Measurements from ENCODE around the gene PMP22. TPM values are rescaled to one million over a fixed set of nuclear protein-coding genes. Genes with fewer than 3 reads are reported as not detected.
"Not testable (repeated sequence)": the region's sequence is repeated elsewhere in the genome, so short reads cannot be mapped to it uniquely, and the experiment has no call there.

PMP22 gene
- total RNA-seq, 2 experiments from 2014 or later = 0.20 TPM; not detected in 1

GRCh38 chr17:15213381-15214087, 51.6 kb downstream of the PMP22 start:
- no peak for TF ChIP-seq CTCF (IDR thresholded peaks at IDR 0.05)
- ChIA-PET CTCF (interaction anchor here (1.2 kb wide), 1 partner anchor 287 kb away, joined by 3 read pairs; no protein-coding TSS in a partner anchor), POLR2A (no interaction called here)
- DNase-seq = peak; percentile 7
- no peaks in the 10 kb centered on the region for H3K4me1 Mint-ChIP-seq (ENCODE audit: low read depth)
- peaks cover 6% of the 10 kb centered on the region for H3K27me3 Mint-ChIP-seq
- H3K4me3 Mint-ChIP-seq = no peak overlapping the region
- H3K9me3 Mint-ChIP-seq = no peaks in the 10 kb centered on the region
- no peaks in the 10 kb centered on the region for H3K36me3 Mint-ChIP-seq (ENCODE audit: low read depth)
- ATAC-seq = no peak
- H3K27ac Mint-ChIP-seq = no peak overlapping the region
- intact Hi-C loops (cut with micrococcal nuclease) = no loop called here

- no peak for TF ChIP-seq CTCF (IDR thresholded peaks at IDR 0.05)
- Mint-ChIP-seq H3K4me1 (ENCODE audit: low read depth) (no peaks in the 10 kb centered on the region), H3K36me3 (ENCODE audit: low read depth) (no peaks in the 10 kb centered on the region), H3K27ac (no peak overlapping the region), H3K9me3 (no peaks in the 10 kb centered on the region), H3K4me3 (no peak overlapping the region), H3K27me3 (peaks cover 17% of the 10 kb centered on the region)
- DNase-seq (no peak), ATAC-seq (no peak)
- ChIA-PET POLR2A (no interaction called here), CTCF (interaction anchor here (0.7 kb wide), 1 partner anchor 47 kb away, joined by 3 read pairs; no protein-coding TSS in a partner anchor)
- intact Hi-C loops (cut with micrococcal nuclease) = no loop called here
Measured at GRCh38 chr17:15210247-15210646, 54.9 kb downstream of the PMP22 start.

- H3K27me3 Mint-ChIP-seq = peaks cover 12% of the 10 kb centered on the region
- H3K27ac Mint-ChIP-seq; H3K9me3 Mint-ChIP-seq; H3K4me1 Mint-ChIP-seq (ENCODE audit: low read depth); CTCF ChIA-PET; POLR2A ChIA-PET; intact Hi-C loops (cut with micrococcal nuclease); DNase-seq; ATAC-seq; H3K36me3 Mint-ChIP-seq (ENCODE audit: low read depth); H3K4me3 Mint-ChIP-seq: not testable (repeated sequence)
Measured at GRCh38 chr17:15203062-15203461, 62.1 kb downstream of the PMP22 start.

- H3K27me3 Mint-ChIP-seq; H3K27ac Mint-ChIP-seq; DNase-seq; H3K9me3 Mint-ChIP-seq; CTCF ChIA-PET; ATAC-seq; H3K4me3 Mint-ChIP-seq; H3K4me1 Mint-ChIP-seq (ENCODE audit: low read depth); H3K36me3 Mint-ChIP-seq (ENCODE audit: low read depth); POLR2A ChIA-PET; intact Hi-C loops (cut with micrococcal nuclease): not testable (repeated sequence)
Measured at GRCh38 chr17:15200574-15200973, 64.6 kb downstream of the PMP22 start.

- no peak overlapping the region for H3K4me3 Mint-ChIP-seq
- DNase-seq (no peak), ATAC-seq (no peak)
- POLR2A ChIA-PET = no interaction called here
- peaks cover 8% of the 10 kb centered on the region for H3K27me3 Mint-ChIP-seq
- no peaks in the 10 kb centered on the region for H3K36me3 Mint-ChIP-seq (ENCODE audit: low read depth)
- peaks cover 8% of the 10 kb centered on the region for H3K9me3 Mint-ChIP-seq
- CTCF ChIA-PET = no interaction called here
- H3K27ac Mint-ChIP-seq = no peak overlapping the region
- intact Hi-C loops (cut with micrococcal nuclease) = no loop called here
- no peaks in the 10 kb centered on the region for H3K4me1 Mint-ChIP-seq (ENCODE audit: low read depth)
- no peak for TF ChIP-seq CTCF (IDR thresholded peaks at IDR 0.05)
Measured at GRCh38 chr17:15197229-15197628, 67.9 kb downstream of the PMP22 start.

- TF ChIP-seq CTCF (IDR thresholded peaks at IDR 0.05) = no peak
- intact Hi-C loops (cut with micrococcal nuclease) = no loop called here
- Mint-ChIP-seq H3K27me3 (peaks cover 12% of the 10 kb centered on the region), H3K4me1 (ENCODE audit: low read depth) (no peaks in the 10 kb centered on the region), H3K27ac (no peak overlapping the region), H3K36me3 (ENCODE audit: low read depth) (no peaks in the 10 kb centered on the region), H3K9me3 (peaks cover 6% of the 10 kb centered on the region), H3K4me3 (no peak overlapping the region)
- ATAC-seq (no peak), DNase-seq (no peak)
- ChIA-PET CTCF (no interaction called here), POLR2A (no interaction called here)
Measured at GRCh38 chr17:15194859-15195277, 70.3 kb downstream of the PMP22 start.
